Activated CD4-positive, alpha-beta T cell treated with anti-CD3 and anti-CD28 coated beads, Interleukin-2, amount 50 U/mL, for 16 hours (primary cell): ENCODE data around the gene PPP1R12B.
A peak's percentile ranks its signal among the peaks of the same experiment; 100 is the strongest.
"Not testable (repeated sequence)": the region's sequence is repeated elsewhere in the genome, so short reads cannot be mapped to it uniquely, and the experiment has no call there.

ENCODE experiments used
- DNase-seq: peaks from one replicate; pipeline ENCODE4 v3.0.0-alpha.2; 2020

Gene PPP1R12B

GRCh38 chr1:202619505-202619904 lies 271.0 kb downstream of the PPP1R12B start:
- DNase-seq = no peak

- DNase-seq = not testable (repeated sequence)
Observed at GRCh38 chr1:202620036-202620435, 271.5 kb downstream of the PPP1R12B start.

- DNase-seq = no peak
Observed at GRCh38 chr1:202621446-202621845, 272.9 kb downstream of the PPP1R12B start.

GRCh38 chr1:202622388-202622787 lies 273.9 kb downstream of the PPP1R12B start:
- no peak for DNase-seq

- DNase-seq = no peak
Observed at GRCh38 chr1:202623075-202623474, 274.6 kb downstream of the PPP1R12B start.

- not testable (repeated sequence) for DNase-seq
Observed at GRCh38 chr1:202623476-202623875, 275.0 kb downstream of the PPP1R12B start.

- no peak for DNase-seq
Observed at GRCh38 chr1:202624088-202624780, 275.7 kb downstream of the PPP1R12B start.

- no peak for DNase-seq
Observed at GRCh38 chr1:202624781-202625108, 276.2 kb downstream of the PPP1R12B start.

- DNase-seq = peak; percentile 65
Observed at GRCh38 chr1:202625416-202626360, 277.2 kb downstream of the PPP1R12B start.

GRCh38 chr1:202627036-202627435 lies 278.5 kb downstream of the PPP1R12B start:
- not testable (repeated sequence) for DNase-seq

GRCh38 chr1:202627841-202628565 lies 279.5 kb downstream of the PPP1R12B start:
- no peak for DNase-seq

- no peak for DNase-seq
Observed at GRCh38 chr1:202628646-202629215, 280.2 kb downstream of the PPP1R12B start.

GRCh38 chr1:202629257-202629811 lies 280.8 kb downstream of the PPP1R12B start:
- peak; percentile 64 for DNase-seq

GRCh38 chr1:202630096-202630495 lies 281.6 kb downstream of the PPP1R12B start:
- DNase-seq = not testable (repeated sequence)

- no peak for DNase-seq
Observed at GRCh38 chr1:202630541-202630940, 282.0 kb downstream of the PPP1R12B start.

- no peak for DNase-seq
Observed at GRCh38 chr1:202631076-202631923, 282.8 kb downstream of the PPP1R12B start.

GRCh38 chr1:202632241-202632640 lies 283.7 kb downstream of the PPP1R12B start:
- no peak for DNase-seq

- not testable (repeated sequence) for DNase-seq
Observed at GRCh38 chr1:202636171-202636570, 287.7 kb downstream of the PPP1R12B start.

- not testable (repeated sequence) for DNase-seq
Observed at GRCh38 chr1:202637321-202638018, 289.0 kb downstream of the PPP1R12B start.

- no peak for DNase-seq
Observed at GRCh38 chr1:202638019-202638700, 289.7 kb downstream of the PPP1R12B start.
